ENCODE results near the gene SDK2. TPM values are rescaled to one million over a fixed set of nuclear protein-coding genes. Genes with fewer than 3 reads are reported as not detected.

The SDK2 gene
- total and polyA plus RNA-seq, 2 experiments from 2014 or later = 0.74 to 5.1 TPM

GRCh38 chr17:73285916-73286862 lies 358.1 kb downstream of the SDK2 start:
- no peak for TF ChIP-seq JUNB (IDR thresholded peaks at IDR 0.05; ENCODE audit: unreplicated experiment)
- H3K4me3 Mint-ChIP-seq = no peak overlapping the region
- 0 out of 2 replicates have a peak, but pooled peaks cover 3% of the 10 kb centered on the region for H3K79me2 ChIP-seq (replicated peaks; ENCODE audit: insufficient read depth)

GRCh38 chr17:73285603-73285908 lies 358.7 kb downstream of the SDK2 start:
- Mint-ChIP-seq H3K36me3 (ENCODE audit: low read depth) (no peaks in the 10 kb centered on the region; the same call in 2 of the 3 replicates), H3K27me3 (ENCODE audit: insufficient read depth, low read depth, poor library complexity) (peaks cover 16% of the 10 kb centered on the region), H3K9me3 (no peaks in the 10 kb centered on the region), H3K27ac (no peak overlapping the region), H3K4me3 (no peak overlapping the region), H3K4me1 (peaks cover 44% of the 10 kb centered on the region)
- Histone ChIP-seq H3K27ac (ENCODE audit: low read depth) (no peak overlapping the region), H3K4me2 (no peak overlapping the region), H3K4me1 (ENCODE audit: insufficient read depth) (peaks cover 17% of the 10 kb centered on the region), H3K9me2 (ENCODE audit: insufficient read depth) (no peaks in the 10 kb centered on the region), H3K36me3 (ENCODE audit: insufficient read depth) (no peaks in the 10 kb centered on the region), H3K79me2 (replicated peaks; ENCODE audit: insufficient read depth) (0 out of 2 replicates have a peak, but pooled peaks cover 3% of the 10 kb centered on the region), H4K20me1 (replicated peaks; ENCODE audit: insufficient read depth) (no peaks in the 10 kb centered on the region), H3K4me3 (no peak overlapping the region), H2AFZ (no peak overlapping the region), H3K27me3 (ENCODE audit: insufficient read depth) (no peaks in the 10 kb centered on the region), H3F3A (replicated peaks; ENCODE audit: low read depth) (no peaks in the 10 kb centered on the region)
- ATAC-seq = no peak
- DNase-seq (ENCODE audit: low spot score) = no peak
- no peak for TF ChIP-seq EZH2 (IDR thresholded peaks at IDR 0.05; ENCODE audit: low read depth, unreplicated experiment)
- no peak for TF ChIP-seq CTCF (conservative IDR thresholded peaks at IDR 0.05; ENCODE audit: low read depth in 2 of 2)
- TF ChIP-seq CREB1 (CRISPR knock-in tag; IDR thresholded peaks at IDR 0.05; ENCODE audit: low read depth) = no peak

More at GRCh38 chr17:73285916-73286862, 358.1 kb downstream of the SDK2 start:
- Histone ChIP-seq H3K4me1 (ENCODE audit: insufficient read depth) (peaks cover 17% of the 10 kb centered on the region), H3K4me3 (no peak overlapping the region), H3K27ac (ENCODE audit: low read depth) (no peak overlapping the region), H3K36me3 (ENCODE audit: insufficient read depth) (no peaks in the 10 kb centered on the region), H4K20me1 (replicated peaks; ENCODE audit: insufficient read depth) (no peaks in the 10 kb centered on the region), H3K9me2 (ENCODE audit: insufficient read depth) (no peaks in the 10 kb centered on the region), H2AFZ (no peak overlapping the region), H3F3A (replicated peaks; ENCODE audit: low read depth) (no peaks in the 10 kb centered on the region), H3K4me2 (no peak overlapping the region), H3K27me3 (ENCODE audit: insufficient read depth) (no peaks in the 10 kb centered on the region)
- Mint-ChIP-seq H3K27ac (no peak overlapping the region; the same call in 1 of the 2 replicates), H3K36me3 (ENCODE audit: low read depth) (no peaks in the 10 kb centered on the region; the same call in 2 of the 3 replicates), H3K27me3 (ENCODE audit: insufficient read depth, low read depth, poor library complexity) (peaks cover 20% of the 10 kb centered on the region), H3K9me3 (no peaks in the 10 kb centered on the region), H3K4me1 (peaks cover 44% of the 10 kb centered on the region)
- ATAC-seq (no peak), DNase-seq (ENCODE audit: low spot score) (no peak)

DNA sequence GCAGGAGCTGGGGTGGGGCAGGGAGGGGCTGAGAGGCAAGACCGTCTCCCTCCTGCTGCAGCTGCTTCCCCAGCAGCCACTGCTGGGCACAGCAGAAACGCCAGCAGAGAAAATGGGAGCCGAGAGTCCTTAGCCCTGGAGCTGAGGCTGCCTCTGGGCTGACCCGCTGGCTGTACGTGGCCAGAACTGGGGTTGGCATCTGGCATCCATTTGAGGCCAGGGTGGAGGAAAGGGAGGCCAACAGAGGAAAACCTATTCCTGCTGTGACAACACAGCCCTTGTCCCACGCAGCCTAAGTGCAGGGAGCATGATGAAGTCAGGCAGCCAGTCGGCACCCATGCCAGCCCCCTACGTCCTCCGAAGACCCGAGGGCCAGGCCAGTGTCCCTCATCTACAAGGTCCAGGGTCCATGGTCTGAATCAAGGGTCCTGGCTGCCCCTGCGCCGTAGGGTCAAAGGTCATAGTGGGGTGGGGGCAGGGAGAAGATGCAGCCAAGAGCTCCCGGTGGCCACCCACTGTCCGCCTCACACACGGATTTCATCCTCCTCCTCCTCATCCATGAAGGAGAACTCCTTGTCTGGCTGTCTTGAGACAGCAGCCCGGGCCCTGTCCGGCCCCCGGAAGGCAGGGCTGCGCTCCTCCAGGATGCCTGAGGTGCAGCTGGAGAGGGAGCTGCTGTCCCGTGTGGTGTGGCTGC lies 359.2 kb downstream of the SDK2 start:
- H2AFZ ChIP-seq = no peak overlapping the region
- Mint-ChIP-seq H3K27me3 (ENCODE audit: insufficient read depth, low read depth, poor library complexity) (peaks cover 14% of the 10 kb centered on the region), H3K36me3 (ENCODE audit: low read depth) (no peaks in the 10 kb centered on the region; the same call in 2 of the 3 replicates), H3K4me3 (no peak overlapping the region), H3K4me1 (peaks cover 40% of the 10 kb centered on the region), H3K9me3 (no peaks in the 10 kb centered on the region), H3K27ac (no peak overlapping the region)
- no peaks in the 10 kb centered on the region for H3F3A ChIP-seq (replicated peaks; ENCODE audit: low read depth)
- no peak overlapping the region for H3K4me3 ChIP-seq
- H3K27me3 ChIP-seq (ENCODE audit: insufficient read depth) = no peaks in the 10 kb centered on the region
- H4K20me1 ChIP-seq (replicated peaks; ENCODE audit: insufficient read depth) = no peaks in the 10 kb centered on the region
- ATAC-seq = no peak
- H3K4me1 ChIP-seq (ENCODE audit: insufficient read depth) = peaks cover 17% of the 10 kb centered on the region
- no peak overlapping the region for H3K27ac ChIP-seq (ENCODE audit: low read depth)
- H3K9me2 ChIP-seq (ENCODE audit: insufficient read depth) = no peaks in the 10 kb centered on the region
- no peak for DNase-seq (ENCODE audit: low spot score)
- no peak overlapping the region for H3K4me2 ChIP-seq
- no peaks in the 10 kb centered on the region for H3K79me2 ChIP-seq (replicated peaks; ENCODE audit: insufficient read depth)
- H3K36me3 ChIP-seq (ENCODE audit: insufficient read depth) = no peaks in the 10 kb centered on the region
- TF ChIP-seq NANOG (IDR thresholded peaks at IDR 0.05; ENCODE audit: borderline replicate concordance) (no peak), JUNB (IDR thresholded peaks at IDR 0.05; ENCODE audit: unreplicated experiment) (no peak), ZNF114 (CRISPR knock-in tag; IDR thresholded peaks at IDR 0.05) (no peak), REST (IDR thresholded peaks at IDR 0.05; ENCODE audit: unreplicated experiment) (no peak), CTCF (conservative IDR thresholded peaks at IDR 0.05; ENCODE audit: low read depth in 2 of 2) (no peak), STAT1 (IDR thresholded peaks at IDR 0.05; ENCODE audit: unreplicated experiment) (no peak), CREB1 (CRISPR knock-in tag; IDR thresholded peaks at IDR 0.05; ENCODE audit: low read depth) (no peak)
